PC-9 (cell line): ENCODE measurements around the gene MRPL43.

ENCODE experiments used
- CTCF ChIP-seq: fragments of 200-600 bp; sonication (generic); conservative IDR thresholded peaks from 2 replicates; pipeline ENCODE4 v1.6.1; 2017; ENCODE audit warnings: mixed run types, antibody characterized with exemption, mild to moderate bottlenecking, moderate library complexity
- EZH2 ChIP-seq: fragments of 200-600 bp; sonication (generic); IDR thresholded peaks from 2 replicates; pipeline ENCODE4 v1.8.0; 2017; ENCODE audit warnings: antibody characterized with exemption, low read depth

DNA sequence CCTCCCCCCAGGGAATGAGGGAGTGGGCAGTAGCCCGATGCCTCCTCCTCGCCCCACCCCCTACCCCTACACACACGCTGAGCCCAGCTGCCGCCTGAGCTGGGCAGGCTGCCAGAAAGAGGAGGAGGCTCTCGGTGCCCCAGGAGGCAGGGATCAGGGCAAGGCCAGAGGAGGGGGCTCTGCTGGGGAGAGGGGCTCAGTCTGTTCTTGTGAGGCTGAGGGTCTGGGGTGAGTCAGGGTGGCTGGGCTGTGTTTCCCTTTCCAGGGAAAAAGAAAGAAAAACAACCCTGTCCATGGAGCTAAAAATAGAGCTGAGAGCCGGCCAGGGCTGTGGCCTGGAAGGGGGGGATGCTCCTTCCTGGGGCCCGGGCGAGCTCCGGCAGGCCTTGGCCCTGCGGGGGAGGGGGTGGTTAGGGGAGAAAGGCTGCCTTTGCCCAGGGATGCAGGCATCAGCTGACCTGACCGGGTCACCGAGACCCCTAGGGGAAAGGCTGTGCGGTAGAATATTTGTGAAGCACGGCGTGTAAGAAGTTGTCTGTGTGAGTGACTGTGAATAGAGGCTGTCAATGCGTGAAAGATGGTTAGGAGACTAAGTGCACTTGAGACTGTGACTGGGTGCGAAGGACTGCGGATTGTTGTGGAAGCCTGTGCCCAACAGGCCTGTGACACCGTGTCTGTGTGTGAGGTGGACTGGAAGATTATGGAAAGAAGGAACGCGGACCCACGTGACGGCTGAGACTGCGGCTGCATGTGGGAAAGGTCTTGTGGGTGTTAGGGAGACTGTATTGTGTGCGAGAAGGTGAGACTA, 11.1 kb upstream of the MRPL43 start:
- TF ChIP-seq EZH2: no peak
- TF ChIP-seq CTCF: no peak
